HCT116 (cell line): Measurements from ENCODE around the gene CTCFL. TPM values are rescaled to one million over a fixed set of nuclear protein-coding genes. Genes with fewer than 3 reads are reported as not detected.

Source experiments
- ATAC-seq: fragments of 200-7000 bp; cut with Tn5 transposase; 2 replicates; pipeline ENCODE4 v1.9.1; 2020; ENCODE audit warnings: mild to moderate bottlenecking, moderate library complexity
- BruUV-seq: library from RNA; stranded (reverse); fragments of 400-500 nt; replicated peaks from 2 replicates; lab custom pipeline; 2021; lab: Mats Ljungman, UMichigan
- CTCF ChIA-PET: fragments of 300-600 bp; sonication (Branson Sonifier 250); formaldehyde crosslinking; loops from one replicate; lab custom pipeline; 2021; ENCODE audit warnings: antibody characterized with exemption; lab: Charles Lee
- POLR2A ChIA-PET: fragments of 300-600, 350-600 bp; sonication (Branson Sonifier 250); formaldehyde crosslinking; loops from one replicate; lab custom pipeline; 2021; ENCODE audit warnings: antibody characterized with exemption; lab: Charles Lee
- RAD21 ChIA-PET, 2 experiments: fragments of 300-600 bp; sonication (Branson Sonifier 250); formaldehyde crosslinking; loops; one replicate each; lab custom pipeline; 2023; ENCODE audit warnings: low total read pairs in 2 of 2; ENCODE audit not compliant: uncharacterized antibody in 2 of 2, unreplicated experiment in 2 of 2, low non-redundant PET in 1 of 2; lab: Charles Lee
- DNase-seq: peaks from one replicate; pipeline ENCODE4 v3.0.0-alpha.2; 2010; ENCODE audit warnings: low read depth, low spot score
- H2AFZ ChIP-seq: fragments of 200-600 bp; shearing (Covaris generic), sonication (generic); 2 replicates; pipeline ENCODE4 v1.6.1; 2017; ENCODE audit warnings: low read depth, mixed run types, mixed read lengths, antibody characterized with exemption, low read length; ENCODE audit not compliant: poor library complexity, severe bottlenecking
- H3K27ac ChIP-seq: 2 replicates; pipeline ENCODE4 v1.5.1; 2012; ENCODE audit warnings: low read depth, low read length
- H3K27me3 ChIP-seq: fragments of 200-600 bp; sonication (generic); 2 replicates; pipeline ENCODE4 v1.6.1; 2016; ENCODE audit warnings: mixed run types, low read length, mixed read lengths; ENCODE audit not compliant: insufficient read depth
- H3K36me3 ChIP-seq, 2 experiments: fragments of 200-500 bp in 1 of 2; fragments of 200-600 bp in 1 of 2; sonication (Bioruptor generic) in 1 of 2; sonication (generic) in 1 of 2; 2 replicates each; pipeline versions ENCODE4 v1.5.1 to v1.6.1; 2014 to 2016; ENCODE audit warnings: low read length in 2 of 2, inconsistent platforms in 1 of 2, mixed read lengths in 1 of 2, mixed run types in 1 of 2; ENCODE audit not compliant: insufficient read depth in 2 of 2, control insufficient read depth in 1 of 2
- H3K4me1 ChIP-seq, 2 experiments: fragments of 200-600 bp in 1 of 2; sonication (generic) in 1 of 2; 2 replicates each; pipeline versions ENCODE4 v1.5.1 to v1.6.1; 2012 to 2017; ENCODE audit warnings: low read length in 2 of 2, inconsistent platforms in 1 of 2, mild to moderate bottlenecking in 1 of 2, mixed read lengths in 1 of 2, mixed run types in 1 of 2, moderate library complexity in 1 of 2; ENCODE audit not compliant: insufficient read depth in 2 of 2, control insufficient read depth in 1 of 2
- H3K4me2 ChIP-seq: fragments of 200-600 bp; sonication (generic); 2 replicates; pipeline ENCODE4 v1.6.1; 2017; ENCODE audit warnings: mixed run types, low read length, mixed read lengths
- H3K4me3 ChIP-seq, 2 experiments: fragments of 200-600 bp in 1 of 2; sonication (generic) in 1 of 2; replicated peaks in 1 of 2; 2 replicates each; pipeline ENCODE4 v1.5.1; 2011 to 2016; ENCODE audit warnings: low read length in 2 of 2, control low read depth in 1 of 2, low read depth in 1 of 2, mild to moderate bottlenecking in 1 of 2, mixed read lengths in 1 of 2, mixed run types in 1 of 2
- H3K79me2 ChIP-seq: fragments of 200-600 bp; sonication (generic); 2 replicates; pipeline ENCODE4 v1.6.1; 2017; ENCODE audit warnings: mild to moderate bottlenecking, mixed run types, low read length, moderate library complexity, mixed read lengths; ENCODE audit not compliant: insufficient read depth
- H3K9ac ChIP-seq: fragments of 200-600 bp; sonication (generic); 2 replicates; pipeline ENCODE4 v1.6.1; 2016; ENCODE audit warnings: low read length, mixed read lengths
- H3K9me2 ChIP-seq: fragments of 200-600 bp; sonication (generic), shearing (Covaris generic); 2 replicates; pipeline ENCODE4 v1.6.1; 2017; ENCODE audit warnings: mixed run types, mild to moderate bottlenecking, moderate library complexity; ENCODE audit not compliant: insufficient read depth
- H3K9me3 ChIP-seq, 2 experiments: fragments of 200-500 bp in 1 of 2; fragments of 200-600 bp in 1 of 2; sonication (Bioruptor generic) in 1 of 2; sonication (generic) in 1 of 2; 2 replicates each; pipeline ENCODE4 v1.6.1; 2014 to 2017; ENCODE audit warnings: low read length in 2 of 2, mixed read lengths in 2 of 2, inconsistent platforms in 1 of 2, low read depth in 1 of 2, mild to moderate bottlenecking in 1 of 2, mixed run types in 1 of 2, moderate library complexity in 1 of 2; ENCODE audit not compliant: control insufficient read depth in 1 of 2, insufficient read depth in 1 of 2
- H4K20me1 ChIP-seq: fragments of 200-600 bp; sonication (generic), shearing (Covaris generic); 2 replicates; pipeline ENCODE4 v1.6.1; 2017; ENCODE audit warnings: mixed run types, mild to moderate bottlenecking, moderate library complexity; ENCODE audit not compliant: insufficient read depth
- CEBPB ChIP-seq: IDR thresholded peaks from 2 replicates; pipeline ENCODE4 v1.6.1; 2012; ENCODE audit warnings: low read depth
- CTCF ChIP-seq, 3 experiments: fragments of 200-600 bp in 1 of 3; sonication (generic) in 1 of 3; IDR thresholded peaks in 2 of 3; conservative IDR thresholded peaks in 1 of 3; 2 replicates each; pipeline ENCODE4 v1.5.1; 2012 to 2017; ENCODE audit warnings: low read depth in 2 of 3, low read length in 2 of 3, antibody characterized with exemption in 1 of 3, borderline replicate concordance in 1 of 3, control low read depth in 1 of 3, mild to moderate bottlenecking in 1 of 3, mixed read lengths in 1 of 3, mixed run types in 1 of 3, moderate library complexity in 1 of 3; ENCODE audit not compliant: insufficient read depth in 1 of 3
- ELF1 ChIP-seq: IDR thresholded peaks from 2 replicates; pipeline ENCODE4 v1.6.1; 2012; ENCODE audit warnings: low read depth, borderline replicate concordance
- EZH2 ChIP-seq: fragments of 200-600 bp; sonication (generic); IDR thresholded peaks from 2 replicates; pipeline ENCODE4 v1.6.1; 2017; ENCODE audit warnings: antibody characterized with exemption, mixed run types
- EZH2phosphoT487 ChIP-seq: fragments of 200-600 bp; IDR thresholded peaks from 2 replicates; pipeline ENCODE4 v1.6.1; 2018; ENCODE audit warnings: antibody characterized with exemption, borderline replicate concordance
- JUND ChIP-seq: IDR thresholded peaks from 2 replicates; pipeline ENCODE4 v1.6.1; 2012
- MAX ChIP-seq: IDR thresholded peaks from 2 replicates; pipeline ENCODE4 v1.6.1; 2012
- POLR2A ChIP-seq: IDR thresholded peaks from 2 replicates; pipeline ENCODE4 v1.7.0; 2011; ENCODE audit warnings: borderline replicate concordance; ENCODE audit not compliant: insufficient read depth, insufficient read length; ENCODE audit errors: extremely low read depth
- RAD21 ChIP-seq: IDR thresholded peaks from 2 replicates; pipeline ENCODE4 v1.6.1; 2012; ENCODE audit warnings: low read depth, mild to moderate bottlenecking
- SIN3A ChIP-seq: IDR thresholded peaks from 2 replicates; pipeline ENCODE4 v1.6.1; 2012; ENCODE audit warnings: low read depth
- SP1 ChIP-seq: IDR thresholded peaks from 2 replicates; pipeline ENCODE4 v1.6.1; 2012; ENCODE audit warnings: low read depth
- TCF7L2 ChIP-seq: IDR thresholded peaks from 2 replicates; pipeline ENCODE4 v1.7.0; 2011; ENCODE audit warnings: borderline replicate concordance, inconsistent platforms; ENCODE audit not compliant: insufficient read depth, insufficient read length; ENCODE audit errors: extremely low read depth
- intact Hi-C: fragments of 100-400 bp; cut with micrococcal nuclease; formaldehyde crosslinking; loops from 2 replicates; pipeline ENCODE4 v1.10.0; 2022
- total RNA-seq: library from RNA; stranded (reverse); gene quantifications from one replicate; pipeline ENCODE4 v1.2.1, GENCODE V29; 2021; ENCODE audit not compliant: unreplicated experiment
- TF ChIP-seq, protein P1 (sequence below): IDR thresholded peaks from 2 replicates; pipeline ENCODE4 v1.6.1; 2012
- TF ChIP-seq, protein P2 (sequence below): IDR thresholded peaks from 2 replicates; pipeline ENCODE4 v1.6.1; 2012; ENCODE audit warnings: low read depth

The CTCFL gene
- total RNA-seq, 1 experiment from 2014 or later: 0.34 TPM

GRCh38 chr20:57498425-57499400, 26.2 kb downstream of the CTCFL start:
- RAD21 ChIA-PET: interaction anchor here in 1 of 2 experiments (0.6 to 0.8 kb wide), 3 partner anchors 15 to 1829 kb away, joined by 3 to 4 read pairs (median 3); no protein-coding TSS in a partner anchor
- intact Hi-C loops: no loop called here
- DNase-seq (peak; percentile 19), ATAC-seq (peak; percentile 88)
- H3K9ac ChIP-seq: no peak overlapping the region
- peaks cover 7 to 14% of the 10 kb centered on the region in 2 experiments; a peak in 3 of 4 replicates for H3K4me1 ChIP-seq
- H3K27ac ChIP-seq: no peak overlapping the region
- H3K36me3 ChIP-seq: no peaks in the 10 kb centered on the region
- no peaks in the 10 kb centered on the region for H3K27me3 ChIP-seq
- no peaks in the 10 kb centered on the region for H4K20me1 ChIP-seq
- no peaks in the 10 kb centered on the region for H3K79me2 ChIP-seq
- CTCF ChIA-PET: interaction anchor here (0.6 to 2.6 kb wide), 20 partner anchors 10 to 466 kb away, joined by 3 to 24 read pairs (median 4); no protein-coding TSS in a partner anchor
- POLR2A ChIA-PET: interaction anchor here (1.5 kb wide), 1 partner anchor 149 kb away, joined by 3 read pairs; no protein-coding TSS in a partner anchor
- BruUV-seq: no TSS peak
- peak overlapping the region; percentile 97 for H2AFZ ChIP-seq
- H3K4me3 ChIP-seq: no peak overlapping the region
- H3K9me3 ChIP-seq: no peaks in the 10 kb centered on the region
- no peak for TF ChIP-seq SIN3A
- no peak for TF ChIP-seq EZH2
- TF ChIP-seq POLR2A: no peak
- TF ChIP-seq EZH2phosphoT487: no peak
- peak; percentile 45 to 61 (median 51) for TF ChIP-seq CTCF (IDR thresholded peaks at IDR 0.05 in 2 of 3, conservative IDR thresholded peaks at IDR 0.05 in 1 of 3; ENCODE audit: borderline replicate concordance in 1 of 3, insufficient read depth in 1 of 3, low read depth in 2 of 3, low read length in 2 of 3)
- TF ChIP-seq SP1: no peak
- no peak for TF ChIP-seq MAX
- TF ChIP-seq, protein P1, sequence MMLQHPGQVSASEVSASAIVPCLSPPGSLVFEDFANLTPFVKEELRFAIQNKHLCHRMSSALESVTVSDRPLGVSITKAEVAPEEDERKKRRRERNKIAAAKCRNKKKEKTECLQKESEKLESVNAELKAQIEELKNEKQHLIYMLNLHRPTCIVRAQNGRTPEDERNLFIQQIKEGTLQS: no peak
- no peak for TF ChIP-seq ELF1
- peak; percentile 55 for TF ChIP-seq RAD21
- TF ChIP-seq, protein P2, sequence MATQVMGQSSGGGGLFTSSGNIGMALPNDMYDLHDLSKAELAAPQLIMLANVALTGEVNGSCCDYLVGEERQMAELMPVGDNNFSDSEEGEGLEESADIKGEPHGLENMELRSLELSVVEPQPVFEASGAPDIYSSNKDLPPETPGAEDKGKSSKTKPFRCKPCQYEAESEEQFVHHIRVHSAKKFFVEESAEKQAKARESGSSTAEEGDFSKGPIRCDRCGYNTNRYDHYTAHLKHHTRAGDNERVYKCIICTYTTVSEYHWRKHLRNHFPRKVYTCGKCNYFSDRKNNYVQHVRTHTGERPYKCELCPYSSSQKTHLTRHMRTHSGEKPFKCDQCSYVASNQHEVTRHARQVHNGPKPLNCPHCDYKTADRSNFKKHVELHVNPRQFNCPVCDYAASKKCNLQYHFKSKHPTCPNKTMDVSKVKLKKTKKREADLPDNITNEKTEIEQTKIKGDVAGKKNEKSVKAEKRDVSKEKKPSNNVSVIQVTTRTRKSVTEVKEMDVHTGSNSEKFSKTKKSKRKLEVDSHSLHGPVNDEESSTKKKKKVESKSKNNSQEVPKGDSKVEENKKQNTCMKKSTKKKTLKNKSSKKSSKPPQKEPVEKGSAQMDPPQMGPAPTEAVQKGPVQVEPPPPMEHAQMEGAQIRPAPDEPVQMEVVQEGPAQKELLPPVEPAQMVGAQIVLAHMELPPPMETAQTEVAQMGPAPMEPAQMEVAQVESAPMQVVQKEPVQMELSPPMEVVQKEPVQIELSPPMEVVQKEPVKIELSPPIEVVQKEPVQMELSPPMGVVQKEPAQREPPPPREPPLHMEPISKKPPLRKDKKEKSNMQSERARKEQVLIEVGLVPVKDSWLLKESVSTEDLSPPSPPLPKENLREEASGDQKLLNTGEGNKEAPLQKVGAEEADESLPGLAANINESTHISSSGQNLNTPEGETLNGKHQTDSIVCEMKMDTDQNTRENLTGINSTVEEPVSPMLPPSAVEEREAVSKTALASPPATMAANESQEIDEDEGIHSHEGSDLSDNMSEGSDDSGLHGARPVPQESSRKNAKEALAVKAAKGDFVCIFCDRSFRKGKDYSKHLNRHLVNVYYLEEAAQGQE: no peak
- no peak for TF ChIP-seq CEBPB
- TF ChIP-seq TCF7L2: no peak
- TF ChIP-seq JUND: no peak
- TF ChIP-seq, all 23 proteins: peak for 2
- no peaks in the 10 kb centered on the region for H3K9me2 ChIP-seq
- H3K4me2 ChIP-seq: peak overlapping the region; percentile 45
